Thyroid gland (tissue), 4 donors: ENCODE data around the gene CAMTA1.

Experiments
- CTCF ChIP-seq, 6 experiments: fragments of 200-600 bp in 3 of 6; fragments of 450-650 bp in 3 of 6; sonication (generic) in 3 of 6; IDR thresholded peaks; one replicate each; pipeline ENCODE4 v1.5.1; 2016 to 2019; ENCODE audit warnings: antibody characterized with exemption in 6 of 6, mild to moderate bottlenecking in 2 of 6, inconsistent platforms in 1 of 6, moderate library complexity in 1 of 6
- POLR2A ChIP-seq, 2 donors: fragments of 450-650 bp; IDR thresholded peaks; one replicate each; pipeline ENCODE4 v1.6.1; 2017; ENCODE audit warnings: antibody characterized with exemption in 2 of 2, mild to moderate bottlenecking in 2 of 2, moderate library complexity in 1 of 2

GRCh38 chr1:6958407-6959030 lies 173.3 kb downstream of the CAMTA1 start:
- no peak for TF ChIP-seq CTCF (IDR thresholded peaks at IDR 0.05)
- TF ChIP-seq POLR2A (IDR thresholded peaks at IDR 0.05): no peak
